GM18868 (cell line): Measurements from ENCODE around the gene CDK17.

Experiments used
- ATAC-seq: cut with Tn5 transposase; IDR thresholded peaks from one replicate; pipeline ENCODE4 v1.9.1; 2021; ENCODE audit warnings: mild to moderate bottlenecking, moderate library complexity; ENCODE audit not compliant: unreplicated experiment

Gene CDK17

GRCh38 chr12:96274331-96274730, 125.9 kb downstream of the CDK17 start:
- ATAC-seq: peak; percentile 73

DNA sequence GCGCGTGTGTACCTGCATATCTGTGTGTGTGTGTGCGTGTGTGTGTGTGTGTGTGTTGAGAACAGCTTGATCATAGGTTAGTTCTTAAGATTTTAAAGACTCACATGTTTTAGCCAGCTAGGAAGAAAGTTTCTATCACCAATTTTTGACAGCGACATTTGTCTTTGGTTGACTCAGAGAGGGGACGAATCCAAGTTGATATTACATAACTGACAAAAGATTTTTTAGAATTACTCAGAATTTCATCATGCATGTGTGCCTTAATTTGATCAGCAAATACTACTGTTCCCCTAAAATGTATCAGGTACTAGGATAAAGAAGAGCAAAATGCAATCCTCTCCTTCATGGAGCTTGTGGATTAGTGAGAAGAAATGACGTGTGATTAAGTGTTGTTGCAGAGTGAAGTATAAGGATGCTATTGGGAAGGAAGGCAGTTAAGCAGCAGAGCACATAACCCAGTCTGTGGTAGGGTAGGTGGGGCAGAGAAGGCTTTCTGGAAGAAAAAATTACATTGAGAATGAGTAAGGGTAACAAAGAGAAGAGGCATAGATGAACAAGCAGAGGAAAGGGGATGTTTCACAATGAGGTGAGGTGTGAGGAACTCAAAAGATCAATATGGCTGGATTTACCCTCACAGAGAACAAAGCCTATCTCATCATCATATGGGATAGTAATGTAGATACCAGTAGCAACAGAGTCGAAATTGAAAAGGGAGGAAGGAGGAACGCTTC, 128.6 kb downstream of the CDK17 start:
- no peak for ATAC-seq

GRCh38 chr12:96266238-96266637, 134.0 kb downstream of the CDK17 start:
- no peak for ATAC-seq

- ATAC-seq: no peak
Observed at GRCh38 chr12:96265836-96266235, 134.4 kb downstream of the CDK17 start.

DNA sequence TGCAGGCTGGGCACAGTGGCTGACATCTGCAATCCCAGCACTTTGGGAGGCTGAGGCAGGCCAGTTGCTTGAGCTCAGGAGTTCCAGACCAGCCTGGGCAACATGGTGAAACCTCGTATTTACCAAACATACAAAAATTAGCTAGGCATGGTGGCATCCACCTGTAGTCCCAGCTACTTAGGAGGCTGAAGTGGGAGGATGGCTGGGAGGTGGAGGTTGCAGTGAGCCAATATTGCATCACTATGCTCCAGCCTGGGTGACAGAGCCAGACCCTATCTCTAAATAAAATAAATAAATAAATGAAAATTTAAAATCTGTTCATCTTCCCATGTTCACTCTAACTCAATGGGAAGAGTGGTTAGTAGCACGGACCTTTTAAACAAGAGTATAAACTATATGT, 134.8 kb downstream of the CDK17 start:
- no peak for ATAC-seq

- no peak for ATAC-seq
Observed at GRCh38 chr12:96263449-96263902, 136.8 kb downstream of the CDK17 start.

DNA sequence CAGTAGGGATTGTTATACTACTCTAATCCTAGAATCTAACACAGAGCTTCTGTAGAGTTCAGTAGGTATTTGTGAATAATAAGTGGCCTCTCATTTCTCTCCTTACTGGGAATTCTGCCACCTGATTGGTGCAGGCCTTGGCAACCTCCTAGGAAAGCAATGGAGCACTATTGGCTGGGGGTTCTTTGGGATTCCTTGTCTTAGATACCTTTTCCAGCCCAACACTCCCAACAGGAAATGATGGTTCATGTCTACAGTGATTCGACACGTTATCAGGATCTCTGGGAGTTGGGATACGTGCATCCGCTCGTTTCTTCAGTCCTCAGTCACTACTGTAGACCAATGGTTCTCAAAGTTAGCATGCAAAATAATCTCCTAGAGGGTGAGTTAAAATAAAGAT, 138.7 kb downstream of the CDK17 start:
- ATAC-seq: no peak

DNA sequence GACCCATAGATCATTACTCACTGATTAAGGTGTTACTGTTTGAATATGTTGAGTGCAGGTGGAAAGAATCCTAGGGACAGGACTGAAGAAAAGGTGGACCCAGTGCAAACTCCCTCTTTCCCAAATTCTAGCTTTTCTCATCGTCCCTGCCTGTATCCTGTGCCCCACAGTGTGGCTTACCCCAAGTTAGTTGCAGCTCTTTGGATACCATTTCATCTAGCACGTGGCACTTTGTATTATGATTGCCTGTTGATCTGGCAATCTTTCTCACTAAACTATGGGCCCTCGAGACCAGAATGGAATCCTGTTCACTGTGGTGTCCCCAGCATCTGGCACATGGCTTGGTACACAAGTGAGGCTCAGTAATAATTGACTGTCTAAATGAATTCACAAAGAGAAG, 139.6 kb downstream of the CDK17 start:
- no peak for ATAC-seq

- no peak for ATAC-seq
Observed at GRCh38 chr12:96260231-96260630, 140.0 kb downstream of the CDK17 start.

DNA sequence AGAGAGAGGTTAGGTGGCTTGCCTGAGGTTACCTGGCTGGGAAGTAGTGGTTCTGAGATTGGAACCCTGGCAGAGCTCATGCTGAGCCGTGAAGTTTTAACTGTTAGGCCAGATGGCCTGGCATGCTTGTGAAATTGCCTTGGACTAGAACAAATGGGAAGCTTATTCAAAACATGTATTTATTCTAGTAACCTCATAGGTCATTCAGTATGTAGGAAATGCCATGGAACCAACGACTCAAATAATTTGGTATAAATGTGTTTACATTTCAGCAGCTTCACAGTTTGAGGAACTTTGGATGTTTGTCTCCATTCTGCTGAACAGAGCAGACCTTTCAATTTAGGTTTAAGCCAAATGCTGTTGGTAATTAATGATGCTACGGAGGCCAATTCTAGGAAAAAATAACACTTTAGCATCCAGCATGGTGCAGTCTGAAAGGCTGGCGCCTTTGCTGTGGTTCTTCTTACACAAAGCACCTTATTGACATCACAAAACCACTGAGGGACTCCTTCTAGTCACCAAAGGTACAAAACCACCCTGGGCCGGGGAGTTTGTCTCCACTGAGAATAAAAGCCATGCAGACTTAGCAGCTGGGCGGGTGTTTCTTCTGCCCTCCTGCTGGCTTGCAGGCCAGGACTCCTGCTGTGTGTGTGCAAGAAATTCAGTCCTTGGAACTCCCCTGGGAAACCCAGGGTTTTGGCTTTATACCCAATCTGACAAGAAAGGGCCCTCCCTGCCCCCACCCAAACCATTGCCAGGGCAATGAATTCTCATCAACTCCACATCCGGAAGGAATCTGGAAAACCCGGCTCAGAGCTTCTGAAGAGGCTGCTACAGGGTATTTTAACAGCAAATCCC, 141.9 kb downstream of the CDK17 start:
- ATAC-seq: no peak

- no peak for ATAC-seq
Observed at GRCh38 chr12:96257550-96258103, 142.6 kb downstream of the CDK17 start.

DNA sequence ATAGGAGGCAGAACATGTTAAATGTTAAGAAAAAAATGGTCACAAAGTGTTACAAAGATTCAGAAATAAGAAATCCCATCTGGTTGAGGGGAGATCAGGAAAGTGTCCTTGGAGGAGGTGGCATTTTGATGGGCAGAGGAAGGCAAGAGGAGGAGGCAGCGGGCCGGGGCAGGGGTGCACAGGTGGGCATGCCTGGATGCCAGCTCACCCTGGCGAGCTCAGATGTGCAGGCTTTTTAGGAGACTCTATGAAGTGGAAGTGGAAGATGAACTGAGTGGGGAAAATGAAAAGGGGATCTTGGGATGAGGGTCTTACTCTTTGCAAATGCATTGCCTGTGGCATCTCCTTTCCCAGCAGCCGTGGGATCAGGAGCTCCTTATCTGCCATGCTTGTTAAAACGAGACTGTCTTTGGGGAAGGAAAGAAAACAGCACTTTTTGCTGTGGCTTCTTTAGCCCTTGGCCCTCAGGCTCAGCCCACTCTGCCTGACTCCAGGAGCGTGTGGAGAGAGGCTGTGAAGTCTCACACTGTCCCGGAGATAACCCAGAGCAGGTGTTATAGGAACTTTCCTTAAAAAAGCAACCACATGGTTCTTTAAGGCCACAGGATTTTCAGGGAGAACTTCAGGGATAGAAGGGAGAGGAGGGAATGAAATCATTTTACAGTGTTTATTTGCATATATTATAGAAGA, 143.4 kb downstream of the CDK17 start:
- no peak for ATAC-seq

- no peak for ATAC-seq
Observed at GRCh38 chr12:96255077-96255476, 145.2 kb downstream of the CDK17 start.

- no peak for ATAC-seq
Observed at GRCh38 chr12:96250119-96250685, 150.0 kb downstream of the CDK17 start.

DNA sequence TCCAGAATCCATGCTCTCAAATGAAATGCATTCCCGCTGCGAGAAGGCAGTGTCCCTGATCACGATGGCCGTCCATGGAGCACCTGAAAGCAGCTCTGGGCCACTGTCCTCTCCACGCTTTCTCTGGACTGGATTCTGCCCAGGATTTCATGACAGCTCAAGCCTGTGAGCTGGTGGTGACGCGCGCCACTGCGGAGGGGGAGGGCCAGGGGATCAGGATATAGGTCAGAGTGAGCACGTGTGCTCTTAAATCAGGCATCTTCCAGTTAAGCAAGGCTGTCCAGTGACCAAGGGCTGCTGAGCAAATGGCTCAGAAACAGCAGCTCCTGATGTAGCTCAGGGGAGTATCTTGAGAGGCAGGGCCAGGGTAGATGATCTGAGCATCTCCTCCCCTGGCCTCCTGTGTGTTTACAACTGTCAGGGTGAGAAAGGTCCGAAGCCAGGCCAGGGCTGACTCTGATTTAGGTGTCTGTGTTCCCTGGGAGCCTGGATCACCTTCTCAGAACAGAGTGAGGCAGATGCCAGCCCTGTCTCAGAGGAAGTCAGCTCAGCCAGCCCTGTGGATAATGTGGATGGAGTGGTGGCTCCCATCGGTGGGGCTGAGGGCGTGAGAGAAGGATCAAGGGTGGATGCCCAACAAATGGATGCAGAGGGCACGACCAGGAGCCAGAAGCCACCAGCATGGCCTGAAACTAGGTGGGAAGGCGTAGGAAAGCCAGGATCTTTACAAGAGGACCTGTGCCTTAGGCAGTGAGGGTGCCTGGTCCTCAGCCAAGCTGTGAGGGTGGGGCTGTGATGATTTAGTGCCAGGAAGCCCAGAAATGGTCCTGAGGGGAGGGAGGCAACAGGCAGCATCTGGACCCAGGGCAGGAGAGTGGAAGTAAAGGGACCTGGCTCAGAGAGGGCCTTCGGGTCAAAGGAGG, 150.8 kb downstream of the CDK17 start:
- no peak for ATAC-seq

DNA sequence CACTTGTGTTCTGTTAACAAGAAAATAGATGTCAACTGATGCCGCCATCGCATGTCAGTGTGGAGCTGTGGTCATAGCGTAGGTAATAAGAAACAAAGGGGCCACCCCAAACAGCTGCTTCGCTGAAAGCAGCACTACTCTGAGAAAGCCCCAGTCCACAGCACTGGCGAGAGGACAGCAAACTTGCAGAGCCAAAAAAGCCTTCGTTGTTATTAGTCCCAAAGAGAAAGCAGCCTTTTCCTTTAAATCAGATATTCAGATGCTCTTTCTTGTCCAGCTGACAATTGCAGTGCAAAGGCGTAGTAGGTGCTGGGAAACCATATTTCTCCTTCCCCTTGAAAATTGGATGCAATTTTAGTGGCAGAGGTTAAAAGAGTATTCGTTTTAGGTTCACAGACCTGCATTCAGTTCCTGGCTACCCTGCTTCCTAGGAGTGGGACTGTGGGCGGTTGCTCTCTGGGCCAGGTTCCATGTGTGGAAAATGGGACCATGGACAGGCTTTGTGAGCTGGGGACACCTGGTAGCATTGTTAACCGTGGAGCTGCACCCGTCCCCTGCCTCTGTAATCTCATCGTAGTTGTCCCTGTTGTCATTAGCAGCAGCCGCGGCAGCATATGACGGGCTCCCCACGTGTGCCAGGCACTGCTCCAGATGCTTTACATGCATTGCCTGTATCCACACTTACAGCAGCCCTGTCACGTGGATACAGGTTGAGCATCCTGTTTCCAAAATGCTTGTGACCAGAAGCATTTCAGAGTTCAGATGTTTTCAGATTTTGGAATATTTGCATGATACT, 151.9 kb downstream of the CDK17 start:
- no peak for ATAC-seq

- ATAC-seq: no peak
Observed at GRCh38 chr12:96247563-96247962, 152.7 kb downstream of the CDK17 start.

DNA sequence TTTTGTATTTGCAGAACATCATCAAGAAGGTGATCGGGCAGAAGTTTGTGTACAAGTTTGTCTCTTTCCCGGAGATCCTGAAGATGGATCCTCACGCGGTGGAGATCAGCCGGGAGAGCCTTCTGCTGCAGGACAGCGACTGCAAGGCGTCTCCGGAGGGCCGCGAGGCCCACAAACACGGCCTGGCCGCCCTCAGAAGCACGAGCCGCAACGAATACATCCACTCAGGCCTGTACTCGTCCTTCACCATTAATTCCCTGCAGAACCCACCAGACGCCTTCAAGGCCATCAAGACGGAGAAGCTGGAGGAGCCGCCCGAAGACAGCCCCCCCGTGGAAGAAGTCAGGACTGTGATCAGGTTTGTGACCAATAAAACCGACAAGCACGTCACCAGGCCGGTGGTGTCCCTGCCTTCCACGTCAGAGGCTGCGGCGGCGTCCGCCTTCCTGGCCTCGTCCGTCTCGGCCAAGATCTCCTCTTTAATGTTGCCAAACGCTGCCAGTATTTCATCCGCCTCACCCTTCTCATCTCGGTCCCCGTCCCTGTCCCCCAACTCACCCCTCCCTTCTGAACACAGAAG, 153.2 kb downstream of the CDK17 start:
- ATAC-seq: no peak

DNA sequence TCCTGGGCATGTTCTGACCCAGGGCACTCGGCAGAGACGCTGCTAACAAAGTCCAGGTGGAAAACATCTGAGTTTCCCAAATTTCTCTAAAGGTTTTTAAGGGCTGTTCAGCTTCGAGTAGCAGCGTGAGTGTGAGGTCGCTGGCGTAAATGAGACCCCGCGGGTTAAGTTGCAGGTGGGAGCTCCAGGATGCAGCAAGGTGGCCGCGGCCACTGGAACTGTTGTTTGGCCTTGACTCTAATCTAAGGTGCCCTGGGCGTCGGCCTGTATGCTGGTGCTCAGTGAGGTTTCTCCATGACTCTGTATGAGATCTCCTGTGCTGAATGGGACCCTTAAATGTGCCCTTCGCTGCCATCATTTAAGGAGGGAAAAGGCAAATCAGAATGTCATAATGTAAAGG, 155.4 kb downstream of the CDK17 start:
- ATAC-seq: no peak
